ENCODE measurements around the gene GPR27. TPM values are rescaled to one million over a fixed set of nuclear protein-coding genes. Genes with fewer than 3 reads are reported as not detected.

The GPR27 gene
- total RNA-seq, 2 donors from 2014 or later = 0.90 to 2.5 TPM

DNA sequence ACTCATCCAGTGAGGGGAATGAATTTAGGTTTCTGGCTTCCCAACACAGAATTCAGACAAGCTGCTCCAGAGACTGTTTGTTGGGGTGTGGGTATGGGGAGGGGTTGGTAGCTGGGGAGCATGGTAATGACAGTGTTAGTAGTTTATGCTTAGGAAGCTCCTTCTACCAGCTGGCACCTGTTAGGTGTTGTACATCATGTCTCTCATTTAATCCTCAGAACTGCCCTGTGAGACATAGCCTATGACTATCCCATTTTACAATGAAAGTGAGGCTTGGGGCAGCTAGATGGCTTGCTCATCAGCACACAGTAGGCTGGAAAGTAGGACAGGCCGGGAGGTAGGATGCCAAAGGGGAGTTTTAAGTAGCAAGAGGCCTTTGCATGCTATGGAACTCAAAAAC is 31.0 kb upstream of the GPR27 start:
- Mint-ChIP-seq H3K9me3 (no peaks in the 10 kb centered on the region), H3K27ac (peak overlapping the region; percentile 63), H3K36me3 (ENCODE audit: insufficient read depth in 2 of 2) (peaks cover 9% of the 10 kb centered on the region in 2 donors), H3K4me1 (ENCODE audit: low read depth) (peaks cover 75% of the 10 kb centered on the region), H3K27me3 (ENCODE audit: low read depth) (no peaks in the 10 kb centered on the region), H3K4me3 (peak overlapping the region; percentile 86 to 99)
- no peak for ATAC-seq (replicated peaks in 1 of 2)
- no peak for DNase-seq

DNA sequence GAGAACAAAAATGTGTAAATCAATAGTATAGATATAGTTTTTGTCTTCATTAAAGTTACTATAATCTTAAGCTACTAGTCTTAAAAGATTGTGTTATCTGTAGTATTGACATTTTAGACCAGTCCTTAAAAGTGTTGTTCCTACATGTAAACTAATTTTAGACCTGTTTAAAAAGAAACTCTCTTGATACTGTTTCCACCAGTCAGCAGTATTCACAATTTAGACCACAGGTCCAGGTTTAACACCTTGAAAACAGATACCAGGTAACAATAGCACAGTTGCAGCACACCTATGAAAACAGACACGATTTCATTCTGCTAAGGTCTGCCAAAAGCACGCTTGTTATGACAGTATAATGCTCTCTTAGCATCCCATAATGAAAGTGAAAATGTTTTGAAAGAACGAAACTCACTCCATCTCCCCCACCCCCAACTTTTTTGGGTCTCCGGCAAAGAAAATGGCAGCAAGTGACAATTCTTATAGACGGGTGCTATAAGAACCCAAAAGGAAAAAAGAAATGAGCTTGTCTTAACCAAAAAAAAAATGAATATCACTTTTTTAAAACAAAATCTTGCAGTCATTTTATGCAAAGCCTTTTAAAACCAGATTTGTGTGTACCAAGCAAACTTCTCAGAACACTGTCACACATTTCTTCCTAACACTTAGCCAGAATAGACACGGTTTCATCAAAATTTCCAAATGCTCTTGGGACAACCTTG is 30.0 kb upstream of the GPR27 start:
- ATAC-seq (replicated peaks in 1 of 2) (peak; percentile 56 to 58), DNase-seq (peak; percentile 66 to 68)
- Mint-ChIP-seq H3K27ac (peak overlapping the region; percentile 98), H3K9me3 (no peaks in the 10 kb centered on the region), H3K36me3 (ENCODE audit: insufficient read depth in 2 of 2) (peaks cover 9% of the 10 kb centered on the region in 2 donors), H3K4me1 (ENCODE audit: low read depth) (peaks cover 72% of the 10 kb centered on the region), H3K4me3 (peak overlapping the region; percentile 98 to 99), H3K27me3 (ENCODE audit: low read depth) (no peaks in the 10 kb centered on the region)

DNA sequence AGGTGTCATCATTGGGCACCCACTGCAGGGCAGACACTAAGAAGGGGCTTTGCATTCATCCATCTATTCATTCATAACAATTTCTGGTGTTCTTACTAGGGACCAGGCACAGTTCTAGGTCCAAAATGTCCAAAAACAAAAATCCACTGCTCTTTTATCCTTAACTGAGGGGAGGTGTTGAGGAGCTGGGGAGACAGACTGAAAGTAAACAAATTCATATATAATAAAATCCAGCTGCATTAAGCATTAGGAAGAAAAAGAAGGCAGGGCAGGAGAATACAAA is 29.5 kb upstream of the GPR27 start:
- Mint-ChIP-seq H3K9me3 (no peaks in the 10 kb centered on the region), H3K27ac (peak overlapping the region; percentile 98), H3K4me1 (ENCODE audit: low read depth) (peaks cover 70% of the 10 kb centered on the region), H3K27me3 (ENCODE audit: low read depth) (no peaks in the 10 kb centered on the region), H3K36me3 (ENCODE audit: insufficient read depth in 2 of 2) (peaks cover 9% of the 10 kb centered on the region in 2 donors), H3K4me3 (peak overlapping the region; percentile 98 to 99)
- ATAC-seq (replicated peaks in 1 of 2) = no peak
- no peak for DNase-seq

DNA sequence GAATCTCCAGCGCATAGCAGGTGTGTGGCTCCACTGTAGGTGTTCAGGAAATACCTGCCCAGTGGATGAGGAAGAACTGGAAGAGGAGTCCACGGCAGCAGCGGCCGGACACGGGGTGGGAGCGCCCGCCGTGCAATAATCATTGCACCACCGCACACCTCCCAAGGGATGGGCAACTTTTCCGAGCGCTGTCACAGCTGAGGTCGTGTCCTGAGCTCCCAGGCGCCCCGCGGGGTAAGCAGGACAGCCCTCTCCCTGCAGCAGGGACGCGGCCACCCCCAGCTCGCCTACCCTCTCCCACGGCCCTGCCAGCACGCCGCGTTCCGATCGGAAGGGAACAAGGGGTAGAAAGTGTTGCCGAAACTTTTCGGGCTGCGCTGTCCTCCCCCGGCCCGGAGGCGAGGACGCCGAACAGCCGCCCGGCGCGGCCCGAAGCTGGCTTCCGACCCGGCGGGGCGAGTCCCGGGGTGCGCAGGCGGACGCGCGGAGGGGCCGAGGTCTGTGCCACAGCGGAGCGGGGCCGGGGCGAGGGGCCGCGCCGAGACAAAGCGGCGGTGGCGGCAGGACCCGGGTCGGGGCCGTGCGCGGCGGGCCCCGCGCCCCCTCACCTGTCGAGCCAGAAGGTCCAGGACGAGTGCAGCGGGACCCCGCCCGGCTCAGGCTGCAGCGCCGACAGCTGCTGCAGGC is 28.9 kb upstream of the GPR27 start:
- Mint-ChIP-seq H3K9me3 (no peaks in the 10 kb centered on the region), H3K4me1 (ENCODE audit: low read depth) (peaks cover 69% of the 10 kb centered on the region), H3K4me3 (peak overlapping the region; percentile 98 to 99)

DNA sequence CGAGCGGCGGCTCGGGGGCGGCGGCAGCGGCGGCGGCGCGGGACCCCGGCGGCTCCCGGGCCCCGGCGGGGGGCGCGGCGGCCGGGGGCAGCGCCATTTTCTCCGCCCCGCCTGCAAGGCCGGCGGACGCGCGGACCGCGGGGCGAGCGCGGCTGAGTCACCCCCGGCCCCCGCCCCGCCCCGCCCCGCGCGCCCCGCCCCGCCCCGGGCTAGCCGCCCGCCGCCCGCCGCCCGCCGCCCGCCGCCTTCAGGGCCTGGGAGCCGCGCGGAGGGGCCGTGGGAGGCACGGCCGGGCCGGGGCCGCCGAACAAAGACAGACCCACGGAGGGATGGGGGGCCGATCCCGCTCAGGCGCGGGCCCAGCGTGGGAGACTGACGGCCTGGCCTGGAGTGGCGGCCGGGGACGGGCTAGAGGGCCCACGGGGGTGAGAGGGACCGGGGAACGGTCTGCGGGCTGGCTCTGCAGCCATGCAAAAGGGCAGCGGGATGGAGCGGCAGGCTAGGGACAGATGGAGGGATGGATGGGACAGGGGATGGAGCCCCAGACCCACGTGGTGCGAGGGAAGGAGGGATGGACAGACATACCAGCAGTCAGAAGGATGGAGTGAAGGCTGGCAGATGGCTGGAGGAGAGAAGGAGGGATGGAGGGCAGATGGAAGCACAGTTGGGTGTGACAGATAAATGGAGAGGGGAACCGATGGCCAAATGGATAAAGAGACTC is 28.2 kb upstream of the GPR27 start, which contains the start of gene EIF4E3:
Gene EIF4E3, minus strand, starts transcription at position 132 of the 721 bp plus-strand sequence. Its CDS starts 35 bp downstream, at position 97.
- Mint-ChIP-seq H3K27ac (peak within 1 kb of the TSS; percentile 98), H3K4me3 (peak within 1 kb of the TSS; percentile 98 to 99), H3K36me3 (ENCODE audit: insufficient read depth in 2 of 2) (peaks cover 7 to 9% of the 10 kb centered on the region in 2 donors), H3K9me3 (no peaks in the 10 kb centered on the region), H3K4me1 (ENCODE audit: low read depth) (peaks cover 72% of the 10 kb centered on the region), H3K27me3 (ENCODE audit: low read depth) (no peaks in the 10 kb centered on the region)
- DNase-seq (peak; percentile 53 to 69), ATAC-seq (replicated peaks in 1 of 2) (peak; percentile 68 to 70)

More for the DNA sequence above, 28.9 kb upstream of the GPR27 start:
- H3K36me3 Mint-ChIP-seq (ENCODE audit: insufficient read depth in 2 of 2) = peaks cover 7 to 9% of the 10 kb centered on the region in 2 donors
- peak overlapping the region; percentile 98 for H3K27ac Mint-ChIP-seq
- peak; percentile 60 to 65 for DNase-seq
- peak; percentile 48 to 51 for ATAC-seq (replicated peaks in 1 of 2)
- H3K27me3 Mint-ChIP-seq (ENCODE audit: low read depth) = no peaks in the 10 kb centered on the region

DNA sequence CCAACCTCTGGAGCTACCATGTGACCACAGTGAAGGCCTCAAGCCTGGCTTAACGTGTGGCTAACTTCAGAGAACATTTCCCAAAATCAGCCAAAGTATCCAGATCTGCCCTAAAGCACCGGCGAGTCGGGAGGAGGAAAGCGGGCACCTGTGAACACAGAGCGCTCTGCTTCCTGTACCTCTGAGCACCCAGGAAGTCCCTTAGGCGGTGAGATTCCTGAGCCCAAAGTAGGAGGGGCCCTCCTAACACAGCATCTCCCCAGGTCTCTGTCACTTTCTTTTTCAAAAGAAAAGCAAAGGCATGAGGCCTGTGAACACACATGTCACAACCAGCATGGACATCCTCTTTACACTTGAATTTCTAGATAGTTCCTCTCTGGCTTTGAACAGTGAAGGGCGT is 27.5 kb upstream of the GPR27 start:
- H3K27ac Mint-ChIP-seq = peak overlapping the region; percentile 89
- H3K27me3 Mint-ChIP-seq (ENCODE audit: low read depth) = no peaks in the 10 kb centered on the region
- H3K9me3 Mint-ChIP-seq = no peaks in the 10 kb centered on the region
- H3K4me3 Mint-ChIP-seq = peak overlapping the region; percentile 97 to 98
- H3K36me3 Mint-ChIP-seq (ENCODE audit: insufficient read depth in 2 of 2) = peaks cover 7 to 8% of the 10 kb centered on the region in 2 donors
- DNase-seq = peak; percentile 28 to 33
- ATAC-seq (replicated peaks in 1 of 2) = peak in 1 of 2 donors; percentile 39
- H3K4me1 Mint-ChIP-seq (ENCODE audit: low read depth) = peaks cover 64% of the 10 kb centered on the region

DNA sequence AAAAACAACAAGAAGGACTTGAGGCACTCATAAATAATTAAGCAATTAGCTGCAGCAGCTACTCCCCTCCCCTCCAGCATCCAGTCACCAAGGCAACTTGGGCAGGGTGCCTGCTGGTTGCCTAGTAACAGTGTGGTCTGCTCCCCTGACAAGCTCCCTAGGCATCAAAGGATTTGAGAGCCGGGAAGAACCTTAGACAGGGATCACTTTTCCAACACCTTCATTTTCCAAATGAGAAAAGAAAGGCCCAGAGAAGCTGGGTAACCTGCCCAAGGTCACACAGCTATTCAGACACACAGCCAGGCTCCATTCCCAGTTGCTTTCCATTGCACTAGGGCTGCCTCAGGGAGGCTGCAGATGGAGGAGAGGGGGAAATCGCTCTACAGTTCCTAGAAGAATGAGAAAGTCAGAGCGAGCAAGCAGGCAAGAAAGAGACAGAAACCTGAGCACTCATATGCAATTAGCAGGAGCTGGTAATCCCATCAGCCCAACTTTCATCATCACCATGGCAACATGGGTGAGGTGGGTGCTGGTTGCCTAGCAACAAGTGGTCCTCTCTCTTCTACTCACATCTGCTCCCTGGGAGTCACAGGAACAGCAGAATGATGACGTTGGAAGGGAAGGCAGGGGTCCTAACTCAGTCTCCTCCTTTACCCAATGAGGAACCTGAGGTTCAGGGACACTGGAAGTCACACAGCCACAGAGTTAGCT is 24.9 kb upstream of the GPR27 start:
- ATAC-seq (replicated peaks in 1 of 2) (no peak), DNase-seq (no peak)
- Mint-ChIP-seq H3K4me1 (ENCODE audit: low read depth) (peaks cover 38% of the 10 kb centered on the region), H3K9me3 (no peaks in the 10 kb centered on the region), H3K4me3 (no peak overlapping the region), H3K27me3 (ENCODE audit: low read depth) (no peaks in the 10 kb centered on the region), H3K36me3 (ENCODE audit: insufficient read depth in 2 of 2) (peaks cover 7 to 8% of the 10 kb centered on the region in 2 donors), H3K27ac (no peak overlapping the region)

DNA sequence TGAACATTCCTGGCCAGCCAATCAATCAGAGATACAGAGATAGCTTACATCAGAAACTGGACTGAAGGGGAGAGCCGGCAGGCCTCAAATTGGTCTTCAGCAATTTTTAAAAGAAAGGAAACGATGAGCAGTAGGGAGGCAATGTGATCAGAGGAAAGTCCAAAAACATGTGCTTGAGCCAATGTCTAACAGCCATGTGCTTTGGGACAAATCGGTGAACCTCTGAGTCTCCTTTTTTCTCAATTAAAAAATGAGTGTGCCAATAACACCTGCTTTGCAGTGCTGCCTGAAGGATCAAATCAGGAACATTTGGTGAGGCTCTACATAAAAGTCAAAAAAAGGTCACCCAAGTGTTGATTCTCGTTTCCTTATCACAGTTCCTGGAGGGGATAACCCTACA is 21.0 kb upstream of the GPR27 start:
- peaks cover 2% of the 10 kb centered on the region in 2 donors for H3K9me3 Mint-ChIP-seq
- H3K36me3 Mint-ChIP-seq (ENCODE audit: insufficient read depth in 2 of 2) = peaks cover 2% of the 10 kb centered on the region in 2 donors
- no peak overlapping the region for H3K27ac Mint-ChIP-seq
- no peak for ATAC-seq (replicated peaks in 1 of 2)
- no peak for DNase-seq
- peaks cover 19% of the 10 kb centered on the region for H3K4me1 Mint-ChIP-seq (ENCODE audit: low read depth)
- no peak overlapping the region for H3K4me3 Mint-ChIP-seq
- H3K27me3 Mint-ChIP-seq (ENCODE audit: low read depth) = peaks cover 7% of the 10 kb centered on the region

DNA sequence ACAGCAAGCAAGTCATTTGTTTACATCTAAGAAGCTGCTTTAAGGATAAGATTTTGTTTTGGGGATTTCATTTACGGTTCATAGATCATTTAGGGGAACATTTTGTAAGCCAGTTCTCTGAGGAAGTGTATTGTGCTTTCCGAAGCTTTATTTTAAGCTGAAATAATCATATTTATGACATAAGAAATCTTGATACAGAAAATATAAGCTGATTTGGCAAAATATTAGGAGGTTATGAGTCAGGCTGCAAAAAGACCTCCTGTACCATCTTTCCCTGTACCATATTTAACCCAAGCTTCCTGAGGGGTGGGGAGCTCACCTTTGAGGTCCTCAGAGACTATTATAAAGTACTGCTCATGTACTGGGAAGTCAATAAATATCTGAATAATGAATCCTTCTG is 20.3 kb upstream of the GPR27 start:
- Mint-ChIP-seq H3K27me3 (ENCODE audit: low read depth) (peaks cover 7% of the 10 kb centered on the region), H3K4me1 (ENCODE audit: low read depth) (peaks cover 17% of the 10 kb centered on the region), H3K36me3 (ENCODE audit: insufficient read depth in 2 of 2) (peaks cover 2% of the 10 kb centered on the region in 2 donors), H3K27ac (no peak overlapping the region), H3K4me3 (no peak overlapping the region), H3K9me3 (peaks cover 2% of the 10 kb centered on the region in 2 donors)
- DNase-seq (no peak), ATAC-seq (replicated peaks in 1 of 2) (no peak)

DNA sequence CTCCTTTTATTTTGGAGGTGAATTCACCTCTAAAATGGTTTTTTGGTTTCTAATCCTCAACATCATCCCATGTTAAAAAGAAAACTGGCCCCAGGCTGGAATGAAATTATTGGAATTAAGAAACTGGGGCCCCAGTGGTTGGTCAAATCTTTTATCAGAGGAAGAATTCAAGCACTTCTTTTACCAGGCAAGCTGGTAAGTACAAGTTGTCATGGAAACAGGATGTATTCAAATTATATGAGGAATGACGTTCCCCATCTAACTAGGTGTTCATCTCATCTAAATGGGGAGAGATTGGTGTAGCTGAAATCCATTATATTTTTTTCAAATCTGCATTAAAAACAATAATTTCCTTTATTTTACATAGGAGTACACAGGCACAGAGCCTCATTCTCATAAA is 18.8 kb upstream of the GPR27 start:
- Mint-ChIP-seq H3K4me1 (ENCODE audit: low read depth) (peaks cover 4% of the 10 kb centered on the region), H3K27ac (no peak overlapping the region), H3K27me3 (ENCODE audit: low read depth) (peaks cover 7% of the 10 kb centered on the region), H3K9me3 (peaks cover 2% of the 10 kb centered on the region in 2 donors), H3K36me3 (ENCODE audit: insufficient read depth in 2 of 2) (peaks cover 2% of the 10 kb centered on the region in 2 donors), H3K4me3 (no peak overlapping the region)
- no peak for DNase-seq
- no peak for ATAC-seq (replicated peaks in 1 of 2)

DNA sequence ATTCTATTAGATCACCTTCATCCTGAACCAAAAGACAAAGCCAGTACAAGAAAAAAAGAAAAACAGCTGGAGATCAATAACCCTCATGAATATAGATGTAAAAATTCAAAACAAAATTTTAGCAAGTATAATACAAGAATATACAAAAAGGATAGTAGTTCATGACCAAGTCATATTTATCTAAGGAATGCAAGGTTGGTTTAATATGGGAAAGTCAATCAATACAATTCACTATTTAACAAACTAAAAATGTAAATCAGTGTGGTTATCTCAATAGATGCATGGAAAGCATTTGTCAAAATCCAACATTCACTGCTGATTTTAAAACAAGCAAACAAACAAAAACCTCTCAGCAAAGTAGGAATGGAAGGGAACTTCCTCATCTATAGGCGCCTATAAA is 11.0 kb upstream of the GPR27 start:
- H3K4me1 Mint-ChIP-seq (ENCODE audit: low read depth) = no peaks in the 10 kb centered on the region
- ATAC-seq (replicated peaks in 1 of 2) (no peak), DNase-seq (no peak)
- peaks cover 4% of the 10 kb centered on the region for H3K27me3 Mint-ChIP-seq (ENCODE audit: low read depth)
- peaks cover 17 to 22% of the 10 kb centered on the region in 2 donors for H3K9me3 Mint-ChIP-seq
- no peak overlapping the region for H3K4me3 Mint-ChIP-seq
- H3K36me3 Mint-ChIP-seq (ENCODE audit: insufficient read depth in 2 of 2) = peaks cover 9 to 21% of the 10 kb centered on the region in 2 donors
- H3K27ac Mint-ChIP-seq = no peak overlapping the region

DNA sequence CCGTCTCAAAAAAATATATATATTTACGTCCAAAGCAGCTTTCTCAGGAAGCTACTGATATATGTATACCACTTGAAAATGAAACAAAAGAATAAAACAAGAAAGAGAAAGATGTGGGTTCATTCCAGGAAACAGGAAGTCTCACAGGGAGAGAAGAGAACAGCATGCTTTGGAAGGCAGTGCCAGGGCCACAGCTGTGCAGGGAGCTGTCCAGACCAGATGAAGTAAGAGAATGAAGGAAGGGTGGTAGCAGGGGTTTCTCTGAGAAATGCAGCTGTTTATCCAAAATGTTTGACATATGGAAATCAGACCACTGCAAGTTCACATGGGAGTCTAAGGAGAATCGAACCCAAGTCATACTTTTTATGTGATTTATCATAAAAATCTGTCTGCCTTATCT is 8.9 kb upstream of the GPR27 start:
- Mint-ChIP-seq H3K4me1 (ENCODE audit: low read depth) (no peaks in the 10 kb centered on the region), H3K9me3 (peaks cover 17 to 22% of the 10 kb centered on the region in 2 donors), H3K27ac (no peak overlapping the region), H3K36me3 (ENCODE audit: insufficient read depth in 2 of 2) (peaks cover 9 to 21% of the 10 kb centered on the region in 2 donors), H3K4me3 (no peak overlapping the region), H3K27me3 (ENCODE audit: low read depth) (peaks cover 5% of the 10 kb centered on the region)
- DNase-seq = no peak
- ATAC-seq (replicated peaks in 1 of 2) = no peak

Data from activated T-cell treated with anti-CD3 and anti-CD28 coated beads, Interleukin-2, amount 50 U/mL, for 72 hours (primary cell).